Neural progenitor cell (in vitro differentiated cells): ENCODE data around the gene GALNTL6. TPM values are rescaled to one million over a fixed set of nuclear protein-coding genes. Genes with fewer than 3 reads are reported as not detected.
A peak's percentile ranks its signal among the peaks of the same experiment; 100 is the strongest.

Source experiments
- DNase-seq: peaks from one replicate; pipeline ENCODE4 v3.0.0-alpha.2; 2016; ENCODE audit warnings: low spot score
- H2AFZ ChIP-seq: fragments of 200-600 bp; sonication (generic); replicated peaks from 2 replicates; pipeline ENCODE4 v1.6.1; 2016; ENCODE audit warnings: antibody characterized with exemption
- H3F3A ChIP-seq: fragments of 200-600 bp; sonication (generic); 2 replicates; pipeline ENCODE4 v1.6.1; 2016; ENCODE audit warnings: antibody characterized with exemption, low read depth
- H3K27ac ChIP-seq: fragments of 200-600 bp; sonication (generic); 2 replicates; pipeline ENCODE4 v1.5.1; 2016; ENCODE audit warnings: mild to moderate bottlenecking
- H3K27me3 ChIP-seq: fragments of 200-600 bp; sonication (generic); 2 replicates; pipeline ENCODE4 v1.6.1; 2016; ENCODE audit warnings: mild to moderate bottlenecking, moderate library complexity
- H3K36me3 ChIP-seq: fragments of 200-600 bp; sonication (generic); 2 replicates; pipeline ENCODE4 v1.5.1; 2016
- H3K4me1 ChIP-seq: fragments of 200-600 bp; sonication (generic); 2 replicates; pipeline ENCODE4 v1.6.1; 2016; ENCODE audit warnings: mixed run types
- H3K4me2 ChIP-seq: fragments of 200-600 bp; sonication (generic); 2 replicates; pipeline ENCODE4 v1.6.1; 2016
- H3K4me3 ChIP-seq: fragments of 200-600 bp; sonication (generic); 2 replicates; pipeline ENCODE4 v1.5.1; 2016
- H3K79me2 ChIP-seq: fragments of 200-600 bp; sonication (generic); 2 replicates; pipeline ENCODE4 v1.6.1; 2016; ENCODE audit warnings: low read depth
- H3K9ac ChIP-seq: fragments of 200-600 bp; sonication (generic); 2 replicates; pipeline ENCODE4 v1.6.1; 2016
- H3K9me3 ChIP-seq: fragments of 200-600 bp; sonication (generic); 2 replicates; pipeline ENCODE4 v1.5.1; 2016; ENCODE audit warnings: low read depth
- H4K20me1 ChIP-seq: fragments of 200-600 bp; sonication (generic); 2 replicates; pipeline ENCODE4 v1.6.1; 2016; ENCODE audit warnings: low read depth
- H3K27ac Mint-ChIP-seq: 3 replicates; pipeline ENCODE4 v1.8.0; 2021; ENCODE audit warnings: mixed read lengths
- H3K27me3 Mint-ChIP-seq: 2 replicates; pipeline ENCODE4 v1.8.0; 2022; ENCODE audit warnings: low read depth, mild to moderate bottlenecking, inconsistent platforms, moderate library complexity, mixed read lengths; ENCODE audit not compliant: insufficient read depth
- H3K36me3 Mint-ChIP-seq: 3 replicates; pipeline ENCODE4 v1.8.0; 2021; ENCODE audit warnings: mixed read lengths
- H3K4me1 Mint-ChIP-seq: 3 replicates; pipeline ENCODE4 v1.8.0; 2021; ENCODE audit warnings: mixed read lengths
- H3K4me3 Mint-ChIP-seq: 3 replicates; pipeline ENCODE4 v1.8.0; 2021; ENCODE audit warnings: mild to moderate bottlenecking, moderate library complexity, mixed read lengths
- H3K9me3 Mint-ChIP-seq: 3 replicates; pipeline ENCODE4 v1.8.0; 2020; ENCODE audit warnings: mixed read lengths
- CTCF ChIP-seq: fragments of 200-600 bp; sonication (generic); IDR thresholded peaks from 2 replicates; pipeline ENCODE4 v1.5.1; 2017; ENCODE audit warnings: antibody characterized with exemption, mild to moderate bottlenecking
- EZH2 ChIP-seq: fragments of 200-600 bp; sonication (generic); IDR thresholded peaks from 2 replicates; pipeline ENCODE4 v1.6.1; 2017; ENCODE audit warnings: antibody characterized with exemption, mild to moderate bottlenecking, moderate library complexity
- EZH2phosphoT487 ChIP-seq: fragments of 200-600 bp; sonication (generic); IDR thresholded peaks from 2 replicates; pipeline ENCODE4 v1.6.1; 2017; ENCODE audit warnings: antibody characterized with exemption
- total RNA-seq: library from RNA; depleted of rRNA; stranded (reverse); fragments of >200 nt; gene quantifications from 2 replicates; pipeline ENCODE4 v1.2.3, GENCODE V29; 2015; ENCODE audit warnings: low replicate concordance

Gene GALNTL6
- total RNA-seq, 1 donor from 2014 or later: 0.15 TPM

- no peaks in the 10 kb centered on the region for H3F3A ChIP-seq
- H3K4me1 Mint-ChIP-seq: no peaks in the 10 kb centered on the region
- no peak overlapping the region for H3K4me3 Mint-ChIP-seq
- H3K4me3 ChIP-seq: no peak overlapping the region
- no peaks in the 10 kb centered on the region for H3K36me3 ChIP-seq
- H3K9me3 Mint-ChIP-seq: peaks cover 4% of the 10 kb centered on the region
- no peak overlapping the region for H3K4me2 ChIP-seq
- TF ChIP-seq EZH2phosphoT487 (no peak), CTCF (no peak), EZH2 (no peak)
- H3K9me3 ChIP-seq: no peaks in the 10 kb centered on the region
- H3K27me3 ChIP-seq: no peaks in the 10 kb centered on the region
- H3K27me3 Mint-ChIP-seq: no peaks in the 10 kb centered on the region
- H3K36me3 Mint-ChIP-seq: no peaks in the 10 kb centered on the region
- DNase-seq: no peak
- H4K20me1 ChIP-seq: no peaks in the 10 kb centered on the region
- H3K27ac ChIP-seq: no peak overlapping the region
- no peaks in the 10 kb centered on the region for H3K4me1 ChIP-seq
- no peak overlapping the region for H2AFZ ChIP-seq
- no peak overlapping the region for H3K9ac ChIP-seq
- H3K79me2 ChIP-seq: no peaks in the 10 kb centered on the region
- no peak overlapping the region for H3K27ac Mint-ChIP-seq
Observed at GRCh38 chr4:172686021-172686420, 872.8 kb downstream of the GALNTL6 start.

- Mint-ChIP-seq H3K9me3 (peaks cover 13% of the 10 kb centered on the region), H3K4me1 (no peaks in the 10 kb centered on the region), H3K27me3 (no peaks in the 10 kb centered on the region), H3K27ac (no peak overlapping the region), H3K36me3 (no peaks in the 10 kb centered on the region), H3K4me3 (no peak overlapping the region)
- Histone ChIP-seq H3F3A (no peaks in the 10 kb centered on the region), H4K20me1 (no peaks in the 10 kb centered on the region), H3K9me3 (no peaks in the 10 kb centered on the region), H3K9ac (no peak overlapping the region), H3K4me1 (no peaks in the 10 kb centered on the region), H3K4me3 (no peak overlapping the region), H3K27ac (no peak overlapping the region), H3K4me2 (no peak overlapping the region), H3K79me2 (no peaks in the 10 kb centered on the region), H3K36me3 (no peaks in the 10 kb centered on the region), H2AFZ (no peak overlapping the region), H3K27me3 (no peaks in the 10 kb centered on the region)
- DNase-seq: no peak
- no peak for TF ChIP-seq EZH2
- TF ChIP-seq CTCF: peak; percentile 6
Observed at GRCh38 chr4:172688534-172688933, 875.3 kb downstream of the GALNTL6 start.

GRCh38 chr4:172691552-172691951 is 878.3 kb downstream of the GALNTL6 start:
- Histone ChIP-seq H3K36me3 (no peaks in the 10 kb centered on the region), H3K27me3 (no peaks in the 10 kb centered on the region), H3K4me3 (no peak overlapping the region), H3K9ac (no peak overlapping the region), H2AFZ (no peak overlapping the region), H3F3A (no peaks in the 10 kb centered on the region), H3K27ac (no peak overlapping the region), H3K9me3 (no peaks in the 10 kb centered on the region), H3K4me2 (no peak overlapping the region), H4K20me1 (no peaks in the 10 kb centered on the region), H3K4me1 (no peaks in the 10 kb centered on the region), H3K79me2 (no peaks in the 10 kb centered on the region)
- TF ChIP-seq EZH2phosphoT487 (no peak), CTCF (no peak), EZH2 (no peak)
- Mint-ChIP-seq H3K27me3 (no peaks in the 10 kb centered on the region), H3K27ac (no peak overlapping the region), H3K9me3 (peaks cover 16% of the 10 kb centered on the region), H3K4me3 (no peak overlapping the region), H3K4me1 (no peaks in the 10 kb centered on the region), H3K36me3 (no peaks in the 10 kb centered on the region)
- no peak for DNase-seq

- no peaks in the 10 kb centered on the region for H3K79me2 ChIP-seq
- H3K27me3 ChIP-seq: no peaks in the 10 kb centered on the region
- Mint-ChIP-seq H3K4me1 (no peaks in the 10 kb centered on the region), H3K27me3 (no peaks in the 10 kb centered on the region), H3K36me3 (no peaks in the 10 kb centered on the region), H3K4me3 (no peak overlapping the region), H3K27ac (no peak overlapping the region), H3K9me3 (peaks cover 16% of the 10 kb centered on the region)
- H3K4me1 ChIP-seq: peaks cover under 1% of the 10 kb centered on the region
- no peaks in the 10 kb centered on the region for H3K36me3 ChIP-seq
- no peak for DNase-seq
- no peak overlapping the region for H3K9ac ChIP-seq
- no peak overlapping the region for H3K4me2 ChIP-seq
- no peaks in the 10 kb centered on the region for H3K9me3 ChIP-seq
- no peak overlapping the region for H3K27ac ChIP-seq
- H3K4me3 ChIP-seq: no peak overlapping the region
- no peak overlapping the region for H2AFZ ChIP-seq
- no peaks in the 10 kb centered on the region for H4K20me1 ChIP-seq
- no peak for TF ChIP-seq EZH2
- no peak for TF ChIP-seq EZH2phosphoT487
- TF ChIP-seq CTCF: no peak
- H3F3A ChIP-seq: no peaks in the 10 kb centered on the region
Observed at GRCh38 chr4:172692701-172693100, 879.5 kb downstream of the GALNTL6 start.
